Astrocyte of the cerebellum (primary cell): ENCODE data around the gene CAB39.
A peak's percentile ranks its signal among the peaks of the same experiment; 100 is the strongest.

Experiments used
- DNase-seq: peaks from one replicate; pipeline ENCODE4 v3.0.0-alpha.2; 2011; ENCODE audit warnings: low read depth
- H3K4me3 ChIP-seq: 2 replicates; pipeline ENCODE4 v1.5.1; 2011; ENCODE audit warnings: mild to moderate bottlenecking, low read depth, low read length, moderate library complexity
- CTCF ChIP-seq: IDR thresholded peaks from 2 replicates; pipeline ENCODE4 v1.5.1; 2012; ENCODE audit warnings: low read length, low read depth, moderate library complexity, mild to moderate bottlenecking; ENCODE audit errors: missing control alignments
- in situ Hi-C: cut with HindIII; loops from 2 replicates; pipeline ENCODE4 v1.10.0; 2017; ENCODE audit warnings: low sequenced_read_pairs

The CAB39 gene

GRCh38 chr2:230738391-230738811, 25.8 kb downstream of the CAB39 start:
- TF ChIP-seq CTCF: no peak
- H3K4me3 ChIP-seq: no peak overlapping the region
- in situ Hi-C loops: no loop called here
- DNase-seq: peak; percentile 82

- DNase-seq: no peak
- in situ Hi-C loops: no loop called here
- H3K4me3 ChIP-seq: no peak overlapping the region
- TF ChIP-seq CTCF: no peak
Measured at GRCh38 chr2:230738924-230739323, 26.3 kb downstream of the CAB39 start.

GRCh38 chr2:230739961-230740360, 27.3 kb downstream of the CAB39 start:
- H3K4me3 ChIP-seq: no peak overlapping the region
- TF ChIP-seq CTCF: no peak
- no peak for DNase-seq
- in situ Hi-C loops: no loop called here

- no peak for TF ChIP-seq CTCF
- H3K4me3 ChIP-seq: no peak overlapping the region
- in situ Hi-C loops: no loop called here
- no peak for DNase-seq
Measured at GRCh38 chr2:230742781-230743180, 30.1 kb downstream of the CAB39 start.

GRCh38 chr2:230746213-230746612, 33.6 kb downstream of the CAB39 start:
- H3K4me3 ChIP-seq: no peak overlapping the region
- in situ Hi-C loops: no loop called here
- no peak for DNase-seq
- no peak for TF ChIP-seq CTCF

GRCh38 chr2:230748087-230748486, 35.4 kb downstream of the CAB39 start:
- in situ Hi-C loops: no loop called here

More at GRCh38 chr2:230748087-230748486, 35.4 kb downstream of the CAB39 start:
- H3K4me3 ChIP-seq: no peak overlapping the region
- TF ChIP-seq CTCF: no peak
- DNase-seq: no peak
